GM19035 (cell line): Measurements from ENCODE around the gene PSMG4.
A peak's percentile ranks its signal among the peaks of the same experiment; 100 is the strongest.

ENCODE experiments used
- ATAC-seq: cut with Tn5 transposase; IDR thresholded peaks from one replicate; pipeline ENCODE4 v1.9.1; 2021; ENCODE audit not compliant: unreplicated experiment

Gene PSMG4

GRCh38 chr6:3250231-3250675, 8.5 kb upstream of the PSMG4 start:
- ATAC-seq, result no peak

- peak; percentile 63 for ATAC-seq
These were observed 7.1 kb upstream of the PSMG4 start for GRCh38 chr6:3251462-3252314.

GRCh38 chr6:3252369-3252768, 6.4 kb upstream of the PSMG4 start:
- no peak for ATAC-seq

GRCh38 chr6:3252861-3253596, 5.7 kb upstream of the PSMG4 start:
- ATAC-seq, result no peak

GRCh38 chr6:3253597-3253961, 5.2 kb upstream of the PSMG4 start:
- ATAC-seq, result no peak

- ATAC-seq, result no peak
These were observed 546 bp upstream of the PSMG4 start for GRCh38 chr6:3258201-3258600.

GRCh38 chr6:3259491-3259958, 778 bp downstream of the PSMG4 start:
- ATAC-seq, result peak; percentile 31

GRCh38 chr6:3260296-3260695, 1.5 kb downstream of the PSMG4 start:
- ATAC-seq, result no peak

GRCh38 chr6:3260772-3261517, 2.2 kb downstream of the PSMG4 start:
- no peak for ATAC-seq

- ATAC-seq, result no peak
These were observed 2.7 kb downstream of the PSMG4 start for GRCh38 chr6:3261518-3261820.

GRCh38 chr6:3261921-3262320, 3.2 kb downstream of the PSMG4 start:
- ATAC-seq, result no peak

GRCh38 chr6:3263096-3263495, 4.3 kb downstream of the PSMG4 start:
- no peak for ATAC-seq

GRCh38 chr6:3264356-3264755, 5.6 kb downstream of the PSMG4 start:
- no peak for ATAC-seq

GRCh38 chr6:3265671-3266070, 6.9 kb downstream of the PSMG4 start:
- ATAC-seq, result no peak

GRCh38 chr6:3266170-3266569, 7.4 kb downstream of the PSMG4 start:
- ATAC-seq, result no peak

- ATAC-seq, result no peak
These were observed 8.4 kb downstream of the PSMG4 start for GRCh38 chr6:3267162-3267561.

- ATAC-seq, result no peak
These were observed 9.9 kb downstream of the PSMG4 start for GRCh38 chr6:3268680-3269079.

- no peak for ATAC-seq
These were observed 10.7 kb downstream of the PSMG4 start for GRCh38 chr6:3269281-3269975.

- ATAC-seq, result no peak
These were observed 11.5 kb downstream of the PSMG4 start for GRCh38 chr6:3270258-3270657.

GRCh38 chr6:3271756-3272155, 13.0 kb downstream of the PSMG4 start:
- no peak for ATAC-seq

- no peak for ATAC-seq
These were observed 14.3 kb downstream of the PSMG4 start for GRCh38 chr6:3272911-3273547.
